ENCODE data around the gene STOML3. TPM values are rescaled to one million over a fixed set of nuclear protein-coding genes. Genes with fewer than 3 reads are reported as not detected.

STOML3 gene
- polyA plus RNA-seq, 1 of the 3 experiments (the other 2 are of a cell fraction), result not detected

- Histone ChIP-seq H3K36me3 (replicated peaks in 1 of 2; ENCODE audit: control insufficient read depth in 1 of 2, insufficient read depth in 2 of 2, low read length in 1 of 2) (no peaks in the 10 kb centered on the region), H3K4me2 (no peak overlapping the region), H3K9me2 (no peaks in the 10 kb centered on the region), H2AFZ (ENCODE audit: low read depth) (no peak overlapping the region), H4K20me1 (ENCODE audit: insufficient read depth) (no peaks in the 10 kb centered on the region), H3K4me1 (ENCODE audit: control insufficient read depth in 1 of 2, insufficient read depth in 2 of 2, low read depth in 1 of 2, low read length in 1 of 2) (peaks cover 0 to 13% of the 10 kb centered on the region in 2 experiments; a peak in 2 of 4 replicates), H3K9ac (no peak overlapping the region), H3K27me3 (ENCODE audit: insufficient read depth) (no peaks in the 10 kb centered on the region), H3K4me3 (ENCODE audit: low read depth in 2 of 2, low read length in 1 of 2) (no peak overlapping the region), H3K9me3 (no peaks in the 10 kb centered on the region), H3K79me2 (ENCODE audit: insufficient read depth) (no peaks in the 10 kb centered on the region), H3K27ac (ENCODE audit: low read depth in 2 of 2, low read length in 1 of 2) (peak overlapping the region in 1 of 2 experiments; percentile 87; a peak in 2 of 4 replicates), H3F3A (replicated peaks; ENCODE audit: insufficient read depth) (no peaks in the 10 kb centered on the region)
- 7% methylated on average over 2 of the region's 2 CpGs for WGBS (ENCODE audit: low lambda C conversion rate)
- CTCF ChIA-PET, result interaction anchor here (1.2 to 2.7 kb wide), 4 partner anchors 11 to 361 kb away, joined by 3 to 12 read pairs (median 6); no protein-coding TSS in a partner anchor
- TF ChIP-seq JUND (IDR thresholded peaks at IDR 0.05) (no peak), FOXJ3 (CRISPR knock-in tag; IDR thresholded peaks at IDR 0.05) (peak; percentile 67; the same call in 1 of the 2 replicates), SMC3 (IDR thresholded peaks at IDR 0.05; ENCODE audit: low read depth, low read length) (no peak), EP300 (IDR thresholded peaks at IDR 0.05; ENCODE audit: borderline replicate concordance in 1 of 2, low read depth in 1 of 2, low read length in 1 of 2) (peak in 1 of 2 experiments; percentile 66; a peak in 2 of 4 replicates), IRF3 (IDR thresholded peaks at IDR 0.05; ENCODE audit: low read depth, low read length) (no peak), MEF2A (IDR thresholded peaks at IDR 0.05; ENCODE audit: borderline replicate concordance, low read depth) (no peak), MAX (IDR thresholded peaks at IDR 0.05; ENCODE audit: low read depth) (no peak), RAD21 (IDR thresholded peaks at IDR 0.05; ENCODE audit: low read length) (no peak), RCOR1 (IDR thresholded peaks at IDR 0.05; ENCODE audit: low read length) (peak; percentile 35; the same call in 1 of the 2 replicates), FOSL2 (IDR thresholded peaks at IDR 0.05; ENCODE audit: borderline replicate concordance, low read depth) (no peak), GATA2 (CRISPR knock-in tag; IDR thresholded peaks at IDR 0.05) (peak; percentile 15; the same call in 1 of the 2 replicates), POLR2AphosphoS5 (IDR thresholded peaks at IDR 0.05; ENCODE audit: low read depth, low read length) (no peak), ELF1 (IDR thresholded peaks at IDR 0.05) (no peak), RFX5 (IDR thresholded peaks at IDR 0.05; ENCODE audit: low read length) (no peak), TEAD4 (IDR thresholded peaks at IDR 0.05; ENCODE audit: borderline replicate concordance, insufficient read depth) (no peak)
- TF ChIP-seq, protein P1, sequence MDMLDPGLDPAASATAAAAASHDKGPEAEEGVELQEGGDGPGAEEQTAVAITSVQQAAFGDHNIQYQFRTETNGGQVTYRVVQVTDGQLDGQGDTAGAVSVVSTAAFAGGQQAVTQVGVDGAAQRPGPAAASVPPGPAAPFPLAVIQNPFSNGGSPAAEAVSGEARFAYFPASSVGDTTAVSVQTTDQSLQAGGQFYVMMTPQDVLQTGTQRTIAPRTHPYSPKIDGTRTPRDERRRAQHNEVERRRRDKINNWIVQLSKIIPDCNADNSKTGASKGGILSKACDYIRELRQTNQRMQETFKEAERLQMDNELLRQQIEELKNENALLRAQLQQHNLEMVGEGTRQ (IDR thresholded peaks at IDR 0.05; ENCODE audit: borderline replicate concordance, low read depth, low read length), result no peak
- TF ChIP-seq, protein P2, sequence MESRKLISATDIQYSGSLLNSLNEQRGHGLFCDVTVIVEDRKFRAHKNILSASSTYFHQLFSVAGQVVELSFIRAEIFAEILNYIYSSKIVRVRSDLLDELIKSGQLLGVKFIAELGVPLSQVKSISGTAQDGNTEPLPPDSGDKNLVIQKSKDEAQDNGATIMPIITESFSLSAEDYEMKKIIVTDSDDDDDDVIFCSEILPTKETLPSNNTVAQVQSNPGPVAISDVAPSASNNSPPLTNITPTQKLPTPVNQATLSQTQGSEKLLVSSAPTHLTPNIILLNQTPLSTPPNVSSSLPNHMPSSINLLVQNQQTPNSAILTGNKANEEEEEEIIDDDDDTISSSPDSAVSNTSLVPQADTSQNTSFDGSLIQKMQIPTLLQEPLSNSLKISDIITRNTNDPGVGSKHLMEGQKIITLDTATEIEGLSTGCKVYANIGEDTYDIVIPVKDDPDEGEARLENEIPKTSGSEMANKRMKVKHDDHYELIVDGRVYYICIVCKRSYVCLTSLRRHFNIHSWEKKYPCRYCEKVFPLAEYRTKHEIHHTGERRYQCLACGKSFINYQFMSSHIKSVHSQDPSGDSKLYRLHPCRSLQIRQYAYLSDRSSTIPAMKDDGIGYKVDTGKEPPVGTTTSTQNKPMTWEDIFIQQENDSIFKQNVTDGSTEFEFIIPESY (IDR thresholded peaks at IDR 0.05; ENCODE audit: borderline replicate concordance, low read depth), result no peak
- POLR2A ChIA-PET, result interaction anchor here (2.5 kb wide), 1 partner anchor 57 kb away, joined by 13 read pairs; the partner anchor contains the start of genes NHLRC3 and PROSER1
- DNase-seq, result peak; percentile 24
Observed at GRCh38 chr13:38980750-38981078, 9.9 kb downstream of the STOML3 start.

Measured in SK-N-SH (cell line).